ENCODE data around the gene CPT1C.

CPT1C gene

GRCh38 chr19:49690656-49691242 lies at the start of gene CPT1C:
TSS of gene CPT1C (plus strand) at chr19:49691116. CDS start at chr19:49692253, 1,137 bp downstream.
- DNase-seq: peak; percentile 85

GRCh38 chr19:49641688-49642491 lies 49.0 kb upstream of the CPT1C start, which contains the start of gene SCAF1:
TSS of gene SCAF1 (plus strand) at chr19:49642209. CDS start at chr19:49645027, 2,818 bp downstream.
- DNase-seq: peak; percentile 100

- no peak for DNase-seq
Observed at GRCh38 chr19:49642492-49643035, 48.4 kb upstream of the CPT1C start.

GRCh38 chr19:49643466-49643865 lies 47.5 kb upstream of the CPT1C start:
- no peak for DNase-seq

GRCh38 chr19:49645592-49645991 lies 45.3 kb upstream of the CPT1C start:
- no peak for DNase-seq

GRCh38 chr19:49645995-49646394 lies 44.9 kb upstream of the CPT1C start:
- no peak for DNase-seq

GRCh38 chr19:49646586-49646985 lies 44.3 kb upstream of the CPT1C start:
- DNase-seq: no peak

GRCh38 chr19:49651029-49651819 lies 39.7 kb upstream of the CPT1C start:
- no peak for DNase-seq

GRCh38 chr19:49651820-49652550 lies 38.9 kb upstream of the CPT1C start:
- no peak for DNase-seq

- no peak for DNase-seq
Observed at GRCh38 chr19:49652551-49653465, 38.1 kb upstream of the CPT1C start.

GRCh38 chr19:49653466-49653806 lies 37.5 kb upstream of the CPT1C start:
- DNase-seq: no peak

- DNase-seq: no peak
Observed at GRCh38 chr19:49654581-49654980, 36.3 kb upstream of the CPT1C start.

GRCh38 chr19:49655570-49656455 lies 35.1 kb upstream of the CPT1C start:
- no peak for DNase-seq

- no peak for DNase-seq
Observed at GRCh38 chr19:49656456-49657109, 34.3 kb upstream of the CPT1C start.

GRCh38 chr19:49657493-49658138 lies 33.3 kb upstream of the CPT1C start:
- no peak for DNase-seq

- no peak for DNase-seq
Observed at GRCh38 chr19:49658139-49658517, 32.8 kb upstream of the CPT1C start.

GRCh38 chr19:49658566-49659442 lies 32.1 kb upstream of the CPT1C start:
- no peak for DNase-seq

- no peak for DNase-seq
Observed at GRCh38 chr19:49660338-49660961, 30.5 kb upstream of the CPT1C start.
